ENCODE measurements around the gene PROZ. TPM values are rescaled to one million over a fixed set of nuclear protein-coding genes. Genes with fewer than 3 reads are reported as not detected.

PROZ gene
- total and polyA plus RNA-seq, 2 of the 13 experiments (the other 11 are each of a cell fraction or from before 2014, with no cell fraction given) = 5.6 to 22.5 TPM

GRCh38 chr13:113122550-113123225 is 35.8 kb upstream of the PROZ start, which contains the start of gene F10 (continued):
- TF ChIP-seq TEF (CRISPR knock-in tag; IDR thresholded peaks at IDR 0.05) (no peak), SP5 (CRISPR knock-in tag; IDR thresholded peaks at IDR 0.05; ENCODE audit: borderline replicate concordance, low read depth) (0 out of 2 replicates have a peak, but pooled peaks have one; percentile 37), POGZ (CRISPR knock-in tag; IDR thresholded peaks at IDR 0.05) (0 out of 2 replicates have a peak, but pooled peaks have one; percentile 13), MBD4 (IDR thresholded peaks at IDR 0.05; ENCODE audit: borderline replicate concordance, low read length) (no peak), PAF1 (CRISPR knock-in tag; IDR thresholded peaks at IDR 0.05) (no peak), ZNF3 (CRISPR knock-in tag; IDR thresholded peaks at IDR 0.05) (no peak), SMARCC2 (IDR thresholded peaks at IDR 0.05) (no peak), PHF21A (CRISPR knock-in tag; IDR thresholded peaks at IDR 0.05) (peak; percentile 96), ETV6 (CRISPR knock-in tag; conservative IDR thresholded peaks at IDR 0.05) (no peak; the same call in 1 of the 2 replicates), SNAPC4 (CRISPR knock-in tag; IDR thresholded peaks at IDR 0.05) (no peak; the same call in 1 of the 2 replicates), YEATS2 (CRISPR knock-in tag; IDR thresholded peaks at IDR 0.05; ENCODE audit: borderline replicate concordance) (peak; percentile 75; the same call in 1 of the 2 replicates), GMEB1 (CRISPR knock-in tag; IDR thresholded peaks at IDR 0.05; ENCODE audit: borderline replicate concordance) (peak; percentile 68; the same call in 1 of the 2 replicates), ZHX1 (CRISPR knock-in tag; IDR thresholded peaks at IDR 0.05; ENCODE audit: low read depth) (no peak), JUND (CRISPR knock-in tag; IDR thresholded peaks at IDR 0.05) (peak; percentile 37; the same call in 1 of the 2 replicates), SIN3A (IDR thresholded peaks at IDR 0.05; ENCODE audit: borderline replicate concordance, low read depth, low read length) (peak; percentile 80; the same call in 1 of the 2 replicates), KMT2B (CRISPR knock-in tag; IDR thresholded peaks at IDR 0.05) (0 out of 2 replicates have a peak, but pooled peaks have one; percentile 28), THRA (CRISPR knock-in tag; IDR thresholded peaks at IDR 0.05; ENCODE audit: borderline replicate concordance) (peak; percentile 87)

Data from HepG2 (cell line).